ENCODE results near the gene MSI2.

The MSI2 gene

DNA sequence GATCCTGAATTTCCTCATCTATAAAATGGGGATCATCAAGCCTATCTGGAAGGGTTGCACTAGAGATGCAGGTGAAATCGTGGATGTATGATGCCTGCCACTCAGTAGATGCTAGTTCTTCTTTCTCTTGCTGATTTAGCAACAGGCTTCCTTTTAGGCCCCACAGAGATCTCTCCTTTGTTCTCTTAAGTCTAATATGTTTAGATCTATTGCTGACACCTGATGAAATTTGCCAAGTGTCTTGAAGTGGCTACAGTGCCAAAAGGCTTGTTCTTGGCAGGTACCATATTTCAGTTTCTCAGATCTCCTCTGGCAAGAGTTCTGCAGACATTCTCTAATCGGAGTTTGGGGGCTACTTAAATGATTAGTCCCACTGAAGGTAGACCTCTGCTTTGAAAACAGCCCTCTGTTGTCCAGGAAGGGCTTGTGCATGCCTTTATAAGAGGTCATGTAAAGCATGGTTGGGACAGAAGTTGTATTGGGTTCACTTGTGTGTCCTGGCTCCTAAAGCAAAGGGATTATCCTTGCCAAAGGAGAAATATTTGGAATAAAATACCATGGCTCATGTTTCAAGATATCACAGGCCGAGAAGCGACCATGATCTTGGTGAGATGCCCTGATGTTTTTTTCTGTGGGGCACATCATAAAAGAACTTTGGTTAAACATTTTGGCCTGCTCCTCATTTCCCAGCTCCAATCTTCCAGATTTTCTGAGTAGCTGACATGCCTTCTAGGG, 234.0 kb downstream of the MSI2 start:
- no peak for DNase-seq (ENCODE audit: low read depth)
- TF ChIP-seq, protein P1, sequence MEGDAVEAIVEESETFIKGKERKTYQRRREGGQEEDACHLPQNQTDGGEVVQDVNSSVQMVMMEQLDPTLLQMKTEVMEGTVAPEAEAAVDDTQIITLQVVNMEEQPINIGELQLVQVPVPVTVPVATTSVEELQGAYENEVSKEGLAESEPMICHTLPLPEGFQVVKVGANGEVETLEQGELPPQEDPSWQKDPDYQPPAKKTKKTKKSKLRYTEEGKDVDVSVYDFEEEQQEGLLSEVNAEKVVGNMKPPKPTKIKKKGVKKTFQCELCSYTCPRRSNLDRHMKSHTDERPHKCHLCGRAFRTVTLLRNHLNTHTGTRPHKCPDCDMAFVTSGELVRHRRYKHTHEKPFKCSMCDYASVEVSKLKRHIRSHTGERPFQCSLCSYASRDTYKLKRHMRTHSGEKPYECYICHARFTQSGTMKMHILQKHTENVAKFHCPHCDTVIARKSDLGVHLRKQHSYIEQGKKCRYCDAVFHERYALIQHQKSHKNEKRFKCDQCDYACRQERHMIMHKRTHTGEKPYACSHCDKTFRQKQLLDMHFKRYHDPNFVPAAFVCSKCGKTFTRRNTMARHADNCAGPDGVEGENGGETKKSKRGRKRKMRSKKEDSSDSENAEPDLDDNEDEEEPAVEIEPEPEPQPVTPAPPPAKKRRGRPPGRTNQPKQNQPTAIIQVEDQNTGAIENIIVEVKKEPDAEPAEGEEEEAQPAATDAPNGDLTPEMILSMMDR (IDR thresholded peaks at IDR 0.05; ENCODE audit: control insufficient read depth, extremely low read depth, insufficient read depth): no peak
- no peak overlapping the region for H3K4me3 ChIP-seq (ENCODE audit: low read depth, low read length)

DNA sequence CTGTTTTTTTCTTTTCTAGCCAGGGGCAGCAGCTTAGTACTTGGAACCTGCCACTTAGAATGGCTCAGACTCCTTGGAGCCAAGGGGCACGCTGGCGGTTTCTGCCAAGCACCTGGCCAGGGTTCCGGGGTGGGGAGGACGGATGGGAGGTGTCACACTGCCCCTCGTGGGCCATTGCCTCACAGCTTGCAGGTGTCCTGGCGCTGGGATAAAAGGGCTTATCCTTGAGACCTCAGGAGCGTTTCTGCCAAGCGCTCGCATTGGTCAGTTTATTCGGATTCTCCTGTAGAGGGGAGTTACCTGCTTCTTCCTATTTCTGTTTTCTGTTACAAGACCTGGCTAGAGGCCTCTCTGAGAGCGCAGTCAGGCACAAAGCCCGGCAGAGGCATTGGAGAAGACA, 234.6 kb downstream of the MSI2 start:
- DNase-seq (ENCODE audit: low read depth): no peak
- TF ChIP-seq, protein P1 (IDR thresholded peaks at IDR 0.05; ENCODE audit: control insufficient read depth, extremely low read depth, insufficient read depth): no peak
- H3K4me3 ChIP-seq (ENCODE audit: low read depth, low read length): no peak overlapping the region

DNA sequence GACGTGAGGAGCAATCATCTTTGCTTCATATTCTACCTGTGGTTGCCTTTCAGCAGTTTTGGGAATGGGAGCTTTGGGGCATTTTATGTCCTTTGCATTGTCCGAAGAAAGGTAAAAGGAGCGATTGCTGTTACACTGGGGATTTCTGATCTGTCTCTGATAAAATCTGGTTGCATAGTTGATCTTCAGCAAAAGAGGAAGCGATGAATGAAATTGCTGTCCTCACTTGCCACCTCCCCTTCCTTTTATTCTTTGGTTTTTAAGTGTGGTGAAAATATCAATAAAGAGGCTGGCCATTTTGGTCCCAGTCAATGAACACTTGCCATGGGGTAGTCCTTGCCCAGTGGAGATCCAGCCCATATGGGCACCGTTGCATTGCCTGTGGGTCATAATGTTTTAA, 236.8 kb downstream of the MSI2 start:
- DNase-seq (ENCODE audit: low read depth): no peak
- no peak overlapping the region for H3K4me3 ChIP-seq (ENCODE audit: low read depth, low read length)
- TF ChIP-seq, protein P1 (IDR thresholded peaks at IDR 0.05; ENCODE audit: control insufficient read depth, extremely low read depth, insufficient read depth): no peak

DNA sequence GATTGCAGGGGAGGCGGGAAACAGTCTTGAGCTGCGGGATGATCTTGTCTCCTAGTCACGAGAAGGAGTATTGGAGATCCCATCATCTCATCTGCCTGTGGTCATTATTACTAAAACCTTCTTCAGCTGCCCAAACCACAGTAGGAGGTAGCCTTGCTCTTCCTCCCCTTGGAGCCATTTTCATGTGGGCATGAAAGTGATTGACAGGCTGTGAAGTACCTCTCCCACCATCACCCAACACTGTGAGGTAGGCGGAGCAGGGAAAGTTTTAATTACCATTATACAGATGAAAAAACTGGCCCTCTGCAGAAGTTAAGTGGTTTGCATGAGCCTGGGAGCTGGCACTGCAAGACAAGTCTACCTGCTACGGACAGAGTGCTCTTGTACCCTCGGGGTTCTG, 237.3 kb downstream of the MSI2 start:
- DNase-seq (ENCODE audit: low read depth): no peak
- no peak overlapping the region for H3K4me3 ChIP-seq (ENCODE audit: low read depth, low read length)
- TF ChIP-seq, protein P1 (IDR thresholded peaks at IDR 0.05; ENCODE audit: control insufficient read depth, extremely low read depth, insufficient read depth): no peak

DNA sequence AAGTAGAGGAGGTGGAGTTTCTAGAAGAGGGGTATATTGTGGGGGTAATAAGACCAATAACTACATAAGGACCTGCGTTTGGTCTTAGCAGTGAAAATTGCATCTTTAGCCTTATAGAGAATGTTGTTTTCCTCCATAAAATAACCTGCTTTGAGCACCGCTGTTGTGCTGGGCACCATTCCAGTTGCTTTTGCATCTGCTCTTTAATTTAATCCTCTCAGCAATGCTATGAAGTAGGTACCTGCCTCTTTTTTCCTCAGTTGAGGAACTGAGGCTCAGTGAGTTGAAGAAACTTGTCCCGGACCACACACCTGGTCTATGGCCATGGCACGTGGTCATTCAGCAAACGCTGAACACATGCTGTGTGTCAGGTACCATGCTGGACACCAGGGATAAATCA, 238.1 kb downstream of the MSI2 start:
- TF ChIP-seq, protein P1 (IDR thresholded peaks at IDR 0.05; ENCODE audit: control insufficient read depth, extremely low read depth, insufficient read depth): no peak
- no peak for DNase-seq (ENCODE audit: low read depth)
- no peak overlapping the region for H3K4me3 ChIP-seq (ENCODE audit: low read depth, low read length)

DNA sequence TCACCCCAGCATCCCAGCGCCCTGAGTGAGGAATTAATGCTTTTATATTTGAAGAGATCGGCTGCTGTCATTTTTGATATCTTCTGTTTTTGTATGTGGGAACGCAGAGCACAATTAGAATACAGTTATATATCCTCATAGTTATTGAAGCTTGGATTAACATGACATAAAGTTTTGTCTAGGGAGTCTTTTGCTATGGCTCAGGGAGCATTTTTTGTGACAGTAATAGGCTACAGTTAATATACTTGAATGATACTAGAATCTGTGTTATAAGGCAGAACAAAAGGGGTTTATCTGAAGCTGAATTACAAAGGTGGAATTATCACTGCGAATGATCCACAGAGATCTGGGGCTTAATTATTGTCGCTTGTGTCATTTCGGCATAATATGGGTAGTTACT, 239.4 kb downstream of the MSI2 start:
- DNase-seq (ENCODE audit: low read depth): no peak
- H3K4me3 ChIP-seq (ENCODE audit: low read depth, low read length): no peak overlapping the region
- TF ChIP-seq, protein P1 (IDR thresholded peaks at IDR 0.05; ENCODE audit: control insufficient read depth, extremely low read depth, insufficient read depth): no peak

DNA sequence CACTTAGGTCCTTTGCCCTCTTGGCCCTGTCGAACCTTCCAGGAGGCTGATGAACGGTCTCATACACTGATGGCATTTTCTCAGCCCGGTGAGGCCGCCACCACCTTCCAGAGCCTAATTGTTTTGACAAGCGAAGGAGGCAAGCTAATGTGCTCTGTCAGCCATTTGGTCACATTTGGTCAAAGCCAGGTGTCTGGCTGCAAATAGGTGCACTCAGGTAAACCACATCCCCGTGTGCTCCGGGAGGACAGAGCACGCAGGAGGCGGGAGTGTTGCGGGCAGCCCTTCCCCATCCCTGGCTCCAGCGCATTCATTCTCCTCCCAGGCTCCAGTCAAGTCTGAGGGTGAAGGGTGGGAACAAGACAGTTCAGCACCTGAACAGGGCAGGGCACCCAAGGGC, 240.1 kb downstream of the MSI2 start:
- no peak for DNase-seq (ENCODE audit: low read depth)
- TF ChIP-seq, protein P1 (IDR thresholded peaks at IDR 0.05; ENCODE audit: control insufficient read depth, extremely low read depth, insufficient read depth): no peak
- H3K4me3 ChIP-seq (ENCODE audit: low read depth, low read length): no peak overlapping the region

All from LNCaP clone FGC (cell line).